Measurements from ENCODE around the gene SCUBE2. TPM values are rescaled to one million over a fixed set of nuclear protein-coding genes. Genes with fewer than 3 reads are reported as not detected.

Gene SCUBE2
- total and polyA plus RNA-seq, 2 of the 4 experiments (the other 2 are of a cell fraction): 0.43 to 0.72 TPM

DNA sequence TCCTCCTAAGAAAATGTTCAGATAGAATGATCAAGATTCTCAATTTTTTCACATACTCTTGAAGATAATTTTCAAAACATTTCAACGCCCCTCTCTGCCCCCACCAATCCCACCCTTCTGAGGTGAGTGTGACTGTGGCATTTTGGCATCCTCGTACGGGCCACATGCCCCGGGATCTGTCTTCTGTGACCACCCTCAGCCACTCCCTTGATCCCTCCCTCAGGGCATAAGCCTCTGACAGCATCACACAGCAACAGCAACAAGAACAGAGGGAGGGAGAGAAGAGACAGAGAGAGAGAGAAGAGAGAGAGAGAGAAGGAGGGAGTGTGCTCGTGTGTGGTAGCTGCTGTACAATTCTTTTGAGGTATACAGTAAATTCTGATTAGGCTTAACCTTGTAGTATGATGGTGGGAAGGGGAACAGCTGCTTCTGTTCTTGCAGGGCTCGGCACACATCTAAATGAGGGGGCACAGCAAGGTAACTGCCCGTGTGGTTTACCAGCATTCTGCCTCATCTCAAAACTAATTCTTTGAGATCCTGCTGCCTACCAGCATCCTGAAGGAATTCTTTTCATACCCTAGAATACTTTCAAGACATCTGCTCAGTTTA is 21.4 kb downstream of the SCUBE2 start:
- BruUV-seq (replicated peaks): no TSS peak
- no peak overlapping the region for H2BK5ac ChIP-seq (ENCODE audit: low read depth, low read length, poor library complexity, severe bottlenecking)
- no peak overlapping the region for H3K23ac ChIP-seq (ENCODE audit: low read depth, low read length)
- no peak overlapping the region for H2BK15ac ChIP-seq (ENCODE audit: low read depth, low read length)
- TF ChIP-seq NFE2L2 (IDR thresholded peaks at IDR 0.05; ENCODE audit: low read depth, low read length): no peak
- ATAC-seq (ENCODE audit: low read depth) (no peak), DNase-seq (no peak)
- peaks cover 3% of the 10 kb centered on the region; the same call in 1 of the 2 replicates for H3K4me1 ChIP-seq (ENCODE audit: control insufficient read depth, insufficient read depth, low read length)
- H3K4me2 ChIP-seq (ENCODE audit: low read depth, low read length): no peak overlapping the region
- H2AK5ac ChIP-seq (ENCODE audit: low read depth, low read length): no peak overlapping the region
- H3K4ac ChIP-seq (ENCODE audit: low read depth, low read length): no peak overlapping the region
- H4K91ac ChIP-seq (ENCODE audit: insufficient read depth, low read depth, low read length): no peak overlapping the region
- no peak overlapping the region for H3K4me3 ChIP-seq (ENCODE audit: insufficient read depth, low read depth, low read length)
- no peak overlapping the region for H2AK9ac ChIP-seq (replicated peaks; ENCODE audit: low read depth, low read length, poor library complexity)
- no peak overlapping the region for H2AFZ ChIP-seq (replicated peaks; ENCODE audit: low read length, poor library complexity)
- no peak overlapping the region for H2BK120ac ChIP-seq (ENCODE audit: low read depth, low read length)
- H3K18ac ChIP-seq (ENCODE audit: low read depth, low read length): no peak overlapping the region
- no peaks in the 10 kb centered on the region for H3K79me1 ChIP-seq (ENCODE audit: low read depth in 1 of 2, low read length in 2 of 2)
- no peak overlapping the region for H4K8ac ChIP-seq (ENCODE audit: low read depth in 2 of 2, low read length in 2 of 2)
- dilution Hi-C loops (cut with HindIII; ENCODE audit: low sequenced_read_pairs, unreplicated experiment): no loop called here
- H3K9ac ChIP-seq (ENCODE audit: low read depth, low read length): no peak overlapping the region
- H3K27ac ChIP-seq (ENCODE audit: insufficient read depth, low read length): no peak overlapping the region
- intact Hi-C loops (cut with micrococcal nuclease): no loop called here
- H2BK20ac ChIP-seq (ENCODE audit: low read depth, low read length): no peak overlapping the region
- no peaks in the 10 kb centered on the region for H3K9me3 ChIP-seq (ENCODE audit: control insufficient read depth, insufficient read depth, low read length)
- H3K56ac ChIP-seq (ENCODE audit: extremely low read depth, insufficient read depth, low read length): no peak overlapping the region
- ChIA-PET CTCF (interaction anchor here (1.1 kb wide), 1 partner anchor 9 kb away, joined by 3 read pairs; no protein-coding TSS in a partner anchor), POLR2A (ENCODE audit: unreplicated experiment) (no interaction called here)
- WGBS, 2 experiments (ENCODE audit: extremely low coverage in 2 of 2, insufficient read length in 1 of 2): no CpG with 5 or more reads among the region's 7 CpGs
- in situ Hi-C loops (cut with MboI; ENCODE audit: low sequenced_read_pairs): no loop called here
- H3K27me3 ChIP-seq (ENCODE audit: control insufficient read depth, insufficient read depth, low read length): no peaks in the 10 kb centered on the region
- H3K36me3 ChIP-seq (ENCODE audit: control insufficient read depth, insufficient read depth, low read length): no peaks in the 10 kb centered on the region
- H4K20me1 ChIP-seq (ENCODE audit: insufficient read depth, low read length): no peaks in the 10 kb centered on the region
- H4K5ac ChIP-seq (ENCODE audit: low read depth, low read length): no peak overlapping the region
- no peaks in the 10 kb centered on the region; the same call in 1 of the 2 replicates for H3K9me1 ChIP-seq (ENCODE audit: insufficient read depth, low read length)
- H3K14ac ChIP-seq (replicated peaks; ENCODE audit: low read depth, low read length): no peak overlapping the region

All from IMR-90 (cell line).